Hepatocyte (in vitro differentiated cells): ENCODE data around the gene NPNT.

ENCODE experiments used
- EZH2 ChIP-seq: fragments of 200-600 bp; sonication (generic); IDR thresholded peaks from 2 replicates; pipeline ENCODE4 v1.6.1; 2016; ENCODE audit warnings: antibody characterized with exemption, mild to moderate bottlenecking, borderline replicate concordance
- EZH2phosphoT487 ChIP-seq: fragments of 200-600 bp; sonication (generic); IDR thresholded peaks from one replicate; pipeline ENCODE4 v1.6.1; 2018; ENCODE audit warnings: antibody characterized with exemption, mild to moderate bottlenecking, low read depth, moderate library complexity; ENCODE audit not compliant: unreplicated experiment, severe bottlenecking
- TF ChIP-seq, protein P1 (sequence below): fragments of 200-600 bp; sonication (generic); IDR thresholded peaks from 2 replicates; pipeline ENCODE4 v1.5.1; 2016; ENCODE audit warnings: antibody characterized with exemption, mild to moderate bottlenecking; ENCODE audit not compliant: poor library complexity

- TF ChIP-seq, protein P1, sequence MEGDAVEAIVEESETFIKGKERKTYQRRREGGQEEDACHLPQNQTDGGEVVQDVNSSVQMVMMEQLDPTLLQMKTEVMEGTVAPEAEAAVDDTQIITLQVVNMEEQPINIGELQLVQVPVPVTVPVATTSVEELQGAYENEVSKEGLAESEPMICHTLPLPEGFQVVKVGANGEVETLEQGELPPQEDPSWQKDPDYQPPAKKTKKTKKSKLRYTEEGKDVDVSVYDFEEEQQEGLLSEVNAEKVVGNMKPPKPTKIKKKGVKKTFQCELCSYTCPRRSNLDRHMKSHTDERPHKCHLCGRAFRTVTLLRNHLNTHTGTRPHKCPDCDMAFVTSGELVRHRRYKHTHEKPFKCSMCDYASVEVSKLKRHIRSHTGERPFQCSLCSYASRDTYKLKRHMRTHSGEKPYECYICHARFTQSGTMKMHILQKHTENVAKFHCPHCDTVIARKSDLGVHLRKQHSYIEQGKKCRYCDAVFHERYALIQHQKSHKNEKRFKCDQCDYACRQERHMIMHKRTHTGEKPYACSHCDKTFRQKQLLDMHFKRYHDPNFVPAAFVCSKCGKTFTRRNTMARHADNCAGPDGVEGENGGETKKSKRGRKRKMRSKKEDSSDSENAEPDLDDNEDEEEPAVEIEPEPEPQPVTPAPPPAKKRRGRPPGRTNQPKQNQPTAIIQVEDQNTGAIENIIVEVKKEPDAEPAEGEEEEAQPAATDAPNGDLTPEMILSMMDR = no peak
- no peak for TF ChIP-seq EZH2
- no peak for TF ChIP-seq EZH2phosphoT487
Observed at GRCh38 chr4:105894660-105895582, at the start of gene NPNT.
